ENCODE data around the gene PCF11.
"Not testable (repeated sequence)": the region's sequence is repeated elsewhere in the genome, so short reads cannot be mapped to it uniquely, and the experiment has no call there.

PCF11 gene, protein sequence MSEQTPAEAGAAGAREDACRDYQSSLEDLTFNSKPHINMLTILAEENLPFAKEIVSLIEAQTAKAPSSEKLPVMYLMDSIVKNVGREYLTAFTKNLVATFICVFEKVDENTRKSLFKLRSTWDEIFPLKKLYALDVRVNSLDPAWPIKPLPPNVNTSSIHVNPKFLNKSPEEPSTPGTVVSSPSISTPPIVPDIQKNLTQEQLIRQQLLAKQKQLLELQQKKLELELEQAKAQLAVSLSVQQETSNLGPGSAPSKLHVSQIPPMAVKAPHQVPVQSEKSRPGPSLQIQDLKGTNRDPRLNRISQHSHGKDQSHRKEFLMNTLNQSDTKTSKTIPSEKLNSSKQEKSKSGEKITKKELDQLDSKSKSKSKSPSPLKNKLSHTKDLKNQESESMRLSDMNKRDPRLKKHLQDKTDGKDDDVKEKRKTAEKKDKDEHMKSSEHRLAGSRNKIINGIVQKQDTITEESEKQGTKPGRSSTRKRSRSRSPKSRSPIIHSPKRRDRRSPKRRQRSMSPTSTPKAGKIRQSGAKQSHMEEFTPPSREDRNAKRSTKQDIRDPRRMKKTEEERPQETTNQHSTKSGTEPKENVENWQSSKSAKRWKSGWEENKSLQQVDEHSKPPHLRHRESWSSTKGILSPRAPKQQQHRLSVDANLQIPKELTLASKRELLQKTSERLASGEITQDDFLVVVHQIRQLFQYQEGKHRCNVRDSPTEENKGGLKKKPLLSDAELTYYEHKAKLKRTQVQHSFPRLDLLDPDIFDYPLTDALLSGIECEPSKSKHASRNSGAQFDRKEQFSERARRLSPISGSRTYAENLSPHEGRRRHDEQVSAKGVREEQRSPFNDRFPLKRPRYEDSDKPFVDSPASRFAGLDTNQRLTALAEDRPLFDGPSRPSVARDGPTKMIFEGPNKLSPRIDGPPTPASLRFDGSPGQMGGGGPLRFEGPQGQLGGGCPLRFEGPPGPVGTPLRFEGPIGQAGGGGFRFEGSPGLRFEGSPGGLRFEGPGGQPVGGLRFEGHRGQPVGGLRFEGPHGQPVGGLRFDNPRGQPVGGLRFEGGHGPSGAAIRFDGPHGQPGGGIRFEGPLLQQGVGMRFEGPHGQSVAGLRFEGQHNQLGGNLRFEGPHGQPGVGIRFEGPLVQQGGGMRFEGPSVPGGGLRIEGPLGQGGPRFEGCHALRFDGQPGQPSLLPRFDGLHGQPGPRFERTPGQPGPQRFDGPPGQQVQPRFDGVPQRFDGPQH (N-terminal part only)

DNA sequence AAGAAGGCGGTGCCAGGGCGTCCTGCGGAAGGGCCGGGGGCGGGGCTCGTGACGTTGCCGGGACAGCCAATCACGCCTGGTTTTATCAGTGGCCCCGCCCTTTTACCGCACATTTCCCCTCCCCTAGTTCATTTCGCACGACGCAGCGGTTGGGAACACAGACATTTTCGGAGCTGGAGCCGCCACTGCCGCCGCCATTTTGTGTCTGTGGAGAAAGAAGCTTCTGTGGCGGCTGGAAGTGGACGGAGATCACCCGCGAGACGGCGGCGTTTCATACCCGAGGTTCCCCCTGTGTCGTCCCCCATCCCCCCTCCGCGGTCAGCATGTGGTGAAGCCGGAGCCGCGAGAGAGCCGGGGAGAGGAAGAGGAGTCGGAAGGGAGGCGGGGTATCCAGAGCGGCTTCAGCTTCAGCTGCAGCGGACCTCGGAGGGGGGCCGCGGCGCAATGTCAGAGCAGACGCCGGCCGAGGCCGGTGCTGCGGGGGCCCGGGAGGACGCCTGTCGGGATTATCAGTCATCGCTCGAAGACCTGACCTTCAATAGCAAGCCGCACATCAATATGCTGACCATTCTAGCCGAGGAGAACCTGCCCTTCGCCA, at the start of gene PCF11:
PCF11 (plus strand) TSS at position 136 of the 598 bp plus-strand sequence; CDS start at position 445, 309 bp downstream.
- DNase-seq = no peak

DNA sequence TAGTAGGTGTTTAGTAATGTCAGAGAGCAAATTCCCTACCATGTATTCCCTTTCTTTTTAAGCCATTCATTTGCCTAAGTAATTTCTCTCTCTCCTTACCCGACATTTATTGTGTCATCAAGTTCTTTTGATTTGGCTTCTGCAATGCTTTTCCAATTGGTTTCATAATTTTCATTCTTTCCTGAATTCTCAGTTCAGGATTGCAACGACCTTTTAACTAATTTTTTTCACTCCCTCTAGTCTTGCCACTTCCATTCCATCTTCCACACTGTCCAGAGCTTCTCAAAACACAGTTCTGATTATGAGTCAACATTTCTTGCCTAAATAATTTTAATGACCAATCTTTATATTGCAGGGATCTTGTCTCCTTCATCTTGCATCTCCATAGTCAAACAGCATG, 44.0 kb upstream of the PCF11 start:
- no peak for DNase-seq

DNA sequence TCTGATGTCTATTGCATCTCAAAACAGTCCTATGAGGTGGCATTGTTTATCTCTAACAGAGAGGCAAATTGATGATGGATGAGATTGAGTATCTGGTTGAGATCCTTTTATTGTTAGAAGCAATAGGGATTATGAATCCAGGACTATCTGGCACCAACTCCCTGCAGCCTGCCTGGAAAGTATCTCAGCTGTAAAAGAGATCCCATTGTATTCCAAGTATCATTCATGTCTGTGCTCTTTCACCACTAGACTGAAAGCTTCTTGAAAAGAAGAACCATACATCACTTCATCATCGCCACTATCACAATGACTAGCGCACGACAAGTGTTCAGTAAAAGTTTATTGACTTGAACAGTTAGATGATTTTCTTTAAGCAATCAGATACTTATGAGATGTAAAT, 41.9 kb upstream of the PCF11 start:
- no peak for DNase-seq

GRCh38 chr11:83115551-83115950, 41.4 kb upstream of the PCF11 start:
- DNase-seq = no peak

GRCh38 chr11:83116015-83116641, 40.8 kb upstream of the PCF11 start:
- no peak for DNase-seq

GRCh38 chr11:83118814-83119213, 38.1 kb upstream of the PCF11 start:
- DNase-seq = no peak

DNA sequence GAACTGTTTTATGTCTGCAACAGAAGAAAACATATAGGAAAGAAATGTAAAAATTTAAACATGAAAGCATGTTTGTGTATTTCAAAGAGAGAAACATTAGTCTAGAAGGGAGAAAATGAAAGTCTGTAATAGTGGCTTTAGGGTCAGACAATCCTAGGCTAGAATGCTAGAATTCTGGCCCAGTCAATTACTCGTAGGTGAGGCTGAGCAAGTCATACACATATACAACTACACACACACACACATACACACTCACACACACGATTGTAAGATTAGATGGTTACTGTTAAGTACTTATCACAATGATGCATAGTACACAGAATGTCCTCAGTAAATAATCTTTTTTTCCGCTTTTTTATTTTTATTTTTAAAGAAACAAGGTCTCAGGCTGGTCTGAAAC, 37.7 kb upstream of the PCF11 start:
- no peak for DNase-seq

GRCh38 chr11:83120327-83120726, 36.6 kb upstream of the PCF11 start:
- DNase-seq = no peak

DNA sequence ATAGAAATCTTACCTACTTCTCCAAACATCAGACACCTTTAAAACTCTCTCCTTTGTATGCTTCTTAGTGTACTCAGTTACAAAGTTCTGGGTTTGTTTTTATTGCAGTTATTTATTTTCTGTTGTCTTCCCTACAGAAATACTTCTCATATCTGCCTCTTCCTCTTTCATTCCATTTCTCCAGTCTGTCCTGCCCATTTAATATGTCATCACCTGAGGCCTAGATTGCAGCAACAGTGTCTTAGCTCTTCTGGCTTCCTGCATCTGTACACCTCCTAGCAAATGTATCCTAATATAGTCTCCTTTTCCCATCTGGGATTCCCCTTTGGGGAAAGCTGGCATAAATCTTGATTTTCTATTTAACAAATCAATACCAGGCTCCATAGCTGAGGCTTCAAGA, 34.9 kb upstream of the PCF11 start:
- DNase-seq = no peak

DNA sequence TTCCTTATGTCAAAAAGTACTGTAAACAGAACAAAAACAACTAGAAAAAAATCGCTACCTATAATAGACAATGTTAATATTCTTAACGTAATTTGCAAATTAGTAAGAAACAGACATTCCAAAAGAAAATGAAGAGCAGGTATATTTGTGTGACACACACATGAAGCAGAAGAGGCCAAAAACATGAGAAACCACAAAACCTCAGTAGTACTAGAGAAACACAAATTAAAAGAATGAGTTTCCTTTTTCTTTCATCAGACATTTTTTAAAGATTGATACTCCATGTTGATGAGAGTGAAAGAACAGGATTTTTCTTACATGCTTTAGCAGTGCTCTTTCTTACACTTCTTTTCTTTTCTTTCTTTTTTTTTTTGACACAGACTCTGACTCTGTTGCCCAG, 34.2 kb upstream of the PCF11 start:
- no peak for DNase-seq

- no peak for DNase-seq
Measured at GRCh38 chr11:83124636-83125424, 32.1 kb upstream of the PCF11 start.

DNA sequence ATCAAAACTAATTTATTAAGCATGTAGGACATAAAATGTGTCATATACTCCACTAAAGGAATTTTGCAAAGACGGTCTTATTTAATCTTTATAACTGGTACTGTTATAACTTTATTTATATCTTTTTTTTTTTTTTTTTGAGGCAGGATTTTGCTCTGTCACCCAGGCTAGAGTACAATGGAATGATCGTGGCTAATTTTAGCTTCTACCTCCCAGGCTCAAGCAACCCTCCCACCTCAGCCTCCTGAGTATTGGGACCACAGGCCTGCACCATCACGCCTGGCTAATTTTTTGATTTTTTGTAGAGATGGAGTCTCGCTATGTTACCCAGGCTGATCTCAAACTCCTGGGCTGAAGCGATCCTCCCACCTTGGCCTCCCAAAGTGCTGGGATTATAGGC, 31.4 kb upstream of the PCF11 start:
- DNase-seq = no peak

DNA sequence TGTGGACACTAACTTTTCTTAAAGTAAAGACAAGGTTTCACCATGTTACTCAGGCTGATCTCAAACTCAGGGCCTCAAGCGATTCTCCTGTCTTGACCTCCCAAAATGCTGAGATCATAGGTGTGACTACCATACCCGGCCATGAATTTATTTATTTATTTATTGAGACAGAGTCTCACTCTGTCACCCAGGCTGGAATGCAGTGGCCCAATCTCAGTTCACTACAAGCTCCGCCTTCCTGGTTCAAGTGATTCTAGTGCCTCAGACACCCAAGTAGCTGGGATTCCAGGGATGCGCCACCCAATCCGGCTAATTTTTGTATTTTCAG, 29.7 kb upstream of the PCF11 start:
- no peak for DNase-seq

DNA sequence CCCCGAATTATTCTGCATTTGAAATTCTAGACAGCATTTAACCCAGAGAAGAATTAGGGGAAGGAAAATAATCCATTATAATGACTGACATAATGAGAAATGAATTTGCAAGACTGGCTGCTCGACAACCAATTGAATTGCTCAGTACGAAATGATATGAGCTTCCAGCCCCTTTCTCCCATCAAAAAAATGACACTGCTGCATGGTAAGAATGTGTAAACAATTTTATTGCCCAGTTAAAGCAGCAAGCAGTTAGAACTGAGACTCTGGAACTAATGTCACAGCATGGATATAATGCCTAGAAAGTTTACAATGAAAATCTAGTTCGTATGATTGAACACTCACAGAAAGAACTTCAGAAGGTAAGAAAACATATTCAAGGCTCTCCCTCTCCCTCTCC, 24.7 kb upstream of the PCF11 start:
- no peak for DNase-seq

- not testable (repeated sequence) for DNase-seq
Measured at GRCh38 chr11:83133266-83133665, 23.7 kb upstream of the PCF11 start.

- no peak for DNase-seq
Measured at GRCh38 chr11:83139310-83139709, 17.6 kb upstream of the PCF11 start.

GRCh38 chr11:83140691-83141455, 16.1 kb upstream of the PCF11 start:
- DNase-seq = no peak

GRCh38 chr11:83147895-83148294, 9.0 kb upstream of the PCF11 start:
- no peak for DNase-seq

GRCh38 chr11:83150450-83150849, 6.5 kb upstream of the PCF11 start:
- no peak for DNase-seq

DNA sequence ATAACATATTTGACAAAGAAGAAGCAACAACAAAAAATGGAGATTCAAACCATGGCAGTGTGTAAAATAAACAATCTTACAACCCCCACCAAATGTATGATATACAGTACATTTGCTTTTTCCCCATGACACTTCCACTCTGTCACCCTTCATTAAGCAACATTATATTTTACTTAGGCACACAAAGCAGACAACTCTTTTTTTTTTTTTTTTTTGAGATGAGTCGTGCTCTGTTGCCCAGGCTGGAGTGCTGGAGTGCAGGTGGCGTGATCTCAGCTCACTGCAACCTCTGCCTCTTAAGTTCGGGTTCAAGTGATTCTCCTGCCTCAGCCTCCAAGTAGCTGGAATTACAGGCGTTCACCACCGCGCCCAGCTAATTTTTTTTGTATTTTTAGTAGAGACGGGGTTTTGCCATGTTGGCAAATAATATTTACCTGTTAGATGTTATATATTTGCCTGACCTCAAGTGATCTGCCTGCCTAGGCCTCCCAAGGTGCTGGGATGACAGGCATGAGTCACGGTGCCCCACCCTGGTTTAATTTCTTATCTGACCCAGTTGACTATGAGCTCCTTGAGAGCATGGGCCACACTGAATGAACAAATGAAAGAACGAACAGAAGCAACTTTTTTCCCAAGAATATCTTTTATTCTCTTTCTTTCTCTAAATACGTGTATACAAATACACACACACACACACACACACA, 5.5 kb upstream of the PCF11 start:
- DNase-seq = no peak
